Body of pancreas (tissue), 4 donors: ENCODE results near the gene DNAH11. TPM values are rescaled to one million over a fixed set of nuclear protein-coding genes. Genes with fewer than 3 reads are reported as not detected.

Source experiments
- ATAC-seq: fragments of 150-250 bp; one replicate; pipeline ENCODE4 v1.9.1; 2016
- DNase-seq, 4 donors: peaks; one replicate each; pipeline ENCODE4 v3.0.0-alpha.2; 2019
- H3K27ac ChIP-seq, 4 donors: fragments of 200-600 bp; sonication (generic); 1 replicate in 3 of 4; 2 replicates in 1 of 4; pipeline versions ENCODE4 v1.5.1 to v1.6.1; 2016 to 2019; ENCODE audit warnings: mild to moderate bottlenecking in 1 of 4, mixed read lengths in 1 of 4, moderate library complexity in 1 of 4
- H3K27me3 ChIP-seq, 2 donors: fragments of 200-600 bp; sonication (generic); one replicate each; pipeline ENCODE4 v1.6.0; 2016; ENCODE audit warnings: mild to moderate bottlenecking in 1 of 2
- H3K36me3 ChIP-seq, 2 donors: fragments of 200-600 bp; sonication (generic); replicated peaks in 1 of 2; 2 replicates each; pipeline ENCODE4 v1.5.1; 2016; ENCODE audit warnings: low read depth in 2 of 2; ENCODE audit not compliant: insufficient read depth in 1 of 2
- H3K4me1 ChIP-seq: fragments of 200-600 bp; sonication (generic); one replicate; pipeline ENCODE4 v1.6.0; 2016
- H3K4me3 ChIP-seq, 2 donors: fragments of 200-600 bp; sonication (generic); 1 replicate in 1 of 2; 2 replicates in 1 of 2; pipeline ENCODE4 v1.5.1; 2016 to 2019
- H3K9me3 ChIP-seq, 3 donors: fragments of 200-600 bp; sonication (generic); 1 replicate in 2 of 3; 2 replicates in 1 of 3; pipeline ENCODE4 v1.5.1; 2016
- CTCF ChIP-seq, 7 experiments: fragments of 450-650 bp in 4 of 7; fragments of 200-600 bp in 3 of 7; sonication (generic) in 3 of 7; IDR thresholded peaks; one replicate each; pipeline ENCODE4 v1.5.1; 2016 to 2019; ENCODE audit warnings: antibody characterized with exemption in 7 of 7
- POLR2A ChIP-seq, 3 donors: fragments of 450-650 bp; IDR thresholded peaks; one replicate each; pipeline ENCODE4 v1.6.1; 2016; ENCODE audit warnings: antibody characterized with exemption in 3 of 3, mild to moderate bottlenecking in 2 of 3
- WGBS, 2 donors: methylation state at CpG; one replicate each; pipeline ENCODE4 v1.1.5; 2017; 5-methylcytosine and 5-hydroxymethylcytosine counted together
- intact Hi-C: fragments of 100-400 bp; cut with DNase I; formaldehyde crosslinking; loops from one replicate; pipeline ENCODE4 v1.15.1; 2023
- total RNA-seq, 2 donors: library from RNA; depleted of rRNA; stranded (reverse); fragments of >200 nt; gene quantifications; one replicate each; pipeline ENCODE4 v1.1.0, GENCODE V29; 2016

Gene DNAH11
- total RNA-seq, 2 donors from 2014 or later: 0.52 to 0.99 TPM

GRCh38 chr7:21912931-21913780 lies 370.3 kb downstream of the DNAH11 start:
- WGBS, 2 donors: 83 to 90% methylated on average over 8 of the region's 8 CpGs
- Histone ChIP-seq H3K4me3 (no peak overlapping the region), H3K36me3 (no peaks in the 10 kb centered on the region), H3K27ac (no peak overlapping the region), H3K9me3 (no peaks in the 10 kb centered on the region), H3K27me3 (no peaks in the 10 kb centered on the region), H3K4me1 (peaks cover 3% of the 10 kb centered on the region)
- intact Hi-C loops: no loop called here
- DNase-seq (no peak), ATAC-seq (no peak)
- TF ChIP-seq CTCF (IDR thresholded peaks at IDR 0.05): no peak

DNA sequence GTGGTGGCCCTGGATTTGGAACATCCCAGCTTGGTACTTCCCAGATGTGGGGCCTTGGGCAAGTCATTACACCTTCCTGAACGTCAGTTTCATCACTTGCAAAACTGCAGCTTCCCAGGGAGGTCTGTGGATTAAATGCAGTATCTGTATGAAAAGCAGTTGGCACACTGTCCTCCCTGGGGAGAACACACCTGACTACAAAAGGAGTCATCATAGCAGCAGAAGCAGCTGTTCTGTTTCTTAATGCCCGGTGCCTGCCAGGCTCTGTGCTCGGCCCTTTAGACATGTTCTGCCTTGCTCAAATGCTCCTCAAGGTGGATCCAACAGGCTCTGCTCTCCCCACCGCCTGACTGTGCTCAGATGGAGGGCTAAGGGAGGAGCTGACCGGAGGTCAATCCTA lies 371.8 kb downstream of the DNAH11 start:
- Histone ChIP-seq H3K4me1 (peaks cover 3% of the 10 kb centered on the region), H3K27me3 (no peaks in the 10 kb centered on the region), H3K4me3 (no peak overlapping the region), H3K36me3 (no peaks in the 10 kb centered on the region), H3K27ac (no peak overlapping the region), H3K9me3 (no peaks in the 10 kb centered on the region)
- TF ChIP-seq CTCF (IDR thresholded peaks at IDR 0.05) (no peak), POLR2A (IDR thresholded peaks at IDR 0.05) (no peak)
- ATAC-seq: no peak
- intact Hi-C loops: no loop called here
- 88 to 94% methylated on average over 3 to 5 of the region's 5 CpGs for WGBS, 2 donors
- DNase-seq: no peak

GRCh38 chr7:21915140-21915539 lies 372.3 kb downstream of the DNAH11 start:
- peaks cover 3% of the 10 kb centered on the region for H3K4me1 ChIP-seq
- no peak overlapping the region for H3K27ac ChIP-seq
- no peaks in the 10 kb centered on the region for H3K36me3 ChIP-seq
- DNase-seq (no peak), ATAC-seq (no peak)
- intact Hi-C loops: no loop called here
- no peaks in the 10 kb centered on the region for H3K9me3 ChIP-seq
- H3K4me3 ChIP-seq: no peak overlapping the region
- H3K27me3 ChIP-seq: no peaks in the 10 kb centered on the region
- TF ChIP-seq CTCF (IDR thresholded peaks at IDR 0.05) (no peak), POLR2A (IDR thresholded peaks at IDR 0.05) (no peak)
- WGBS, 2 donors: 84 to 91% methylated on average over 3 of the region's 3 CpGs

- DNase-seq: no peak
- H3K9me3 ChIP-seq: no peaks in the 10 kb centered on the region
- no peaks in the 10 kb centered on the region for H3K36me3 ChIP-seq
- ATAC-seq: no peak
- 97 to 98% methylated on average over 7 of the region's 7 CpGs for WGBS, 2 donors
- peaks cover 3% of the 10 kb centered on the region for H3K4me1 ChIP-seq
- no peak overlapping the region for H3K27ac ChIP-seq
- no peak overlapping the region for H3K4me3 ChIP-seq
- intact Hi-C loops: no loop called here
- TF ChIP-seq CTCF (IDR thresholded peaks at IDR 0.05) (no peak), POLR2A (IDR thresholded peaks at IDR 0.05) (no peak)
- H3K27me3 ChIP-seq: no peaks in the 10 kb centered on the region
Observed at GRCh38 chr7:21916176-21916575, 373.3 kb downstream of the DNAH11 start.

- no peaks in the 10 kb centered on the region for H3K36me3 ChIP-seq
- no peaks in the 10 kb centered on the region for H3K27me3 ChIP-seq
- DNase-seq (no peak), ATAC-seq (no peak)
- WGBS, 2 donors: 87 to 91% methylated on average over 5 of the region's 5 CpGs
- peaks cover 3% of the 10 kb centered on the region for H3K4me1 ChIP-seq
- no peak overlapping the region for H3K27ac ChIP-seq
- no peaks in the 10 kb centered on the region for H3K9me3 ChIP-seq
- no peak for TF ChIP-seq CTCF (IDR thresholded peaks at IDR 0.05)
- TF ChIP-seq POLR2A (IDR thresholded peaks at IDR 0.05): no peak
- H3K4me3 ChIP-seq: no peak overlapping the region
- intact Hi-C loops: no loop called here
Observed at GRCh38 chr7:21916629-21917028, 373.8 kb downstream of the DNAH11 start.
